Epithelial cell of umbilical artery (primary cell): ENCODE results near the gene C12orf43. TPM values are rescaled to one million over a fixed set of nuclear protein-coding genes. Genes with fewer than 3 reads are reported as not detected.

Experiments used
- total RNA-seq: library from RNA; depleted of rRNA; stranded (reverse); fragments of >200 nt; gene quantifications from 2 replicates; pipeline ENCODE4 v1.2.3, GENCODE V29; 2014

C12orf43 gene, protein sequence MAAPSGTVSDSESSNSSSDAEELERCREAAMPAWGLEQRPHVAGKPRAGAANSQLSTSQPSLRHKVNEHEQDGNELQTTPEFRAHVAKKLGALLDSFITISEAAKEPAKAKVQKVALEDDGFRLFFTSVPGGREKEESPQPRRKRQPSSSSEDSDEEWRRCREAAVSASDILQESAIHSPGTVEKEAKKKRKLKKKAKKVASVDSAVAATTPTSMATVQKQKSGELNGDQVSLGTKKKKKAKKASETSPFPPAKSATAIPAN
- total RNA-seq, result 11.1 and 13.6 TPM in 2 replicates

GRCh38 chr12:121015825-121016766 is at the start of gene C12orf43:
Gene C12orf43 (minus strand): TSS chr12:121016487. CDS start chr12:121016474, 13 bp downstream.

DNA sequence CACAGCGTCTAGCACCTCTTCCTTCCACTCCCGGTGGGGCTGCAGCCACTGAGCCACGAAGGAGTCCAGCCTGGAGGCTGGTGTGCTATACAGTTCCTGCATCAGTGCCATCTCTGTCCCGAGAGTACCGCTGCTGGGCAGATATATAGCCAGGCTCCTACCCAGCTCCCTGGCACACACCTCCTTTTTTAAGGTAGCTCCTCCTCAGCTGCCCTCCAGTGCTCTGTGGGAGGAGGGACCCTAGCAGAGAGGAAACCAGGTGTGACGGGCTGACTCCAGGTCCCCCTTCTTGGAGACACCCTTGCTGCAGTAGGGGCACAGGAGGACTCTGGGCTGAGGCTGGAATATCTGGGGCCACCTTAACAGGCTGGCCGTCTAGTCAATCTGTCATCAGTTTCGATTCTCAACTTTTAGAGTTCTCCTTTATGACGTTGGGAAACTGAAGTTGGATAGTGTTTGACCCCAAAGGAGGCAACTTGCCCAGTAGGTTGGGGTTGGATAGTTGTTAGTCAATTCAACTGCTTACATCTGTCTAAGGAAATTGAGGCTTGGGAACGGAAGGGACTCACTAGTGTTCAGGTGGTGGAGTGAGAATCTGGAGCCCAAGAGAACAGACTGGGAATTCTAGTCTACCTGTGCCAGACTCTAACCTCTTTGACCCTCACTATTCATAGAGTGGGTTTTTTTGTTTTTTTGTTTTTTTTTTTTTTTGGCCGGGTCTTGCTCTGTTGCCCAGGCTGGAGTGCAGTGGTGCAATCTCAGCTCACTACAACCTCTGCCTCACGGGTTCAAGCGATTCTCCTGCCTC is 22.8 kb upstream of the C12orf43 start, which contains the start of gene OASL:
OASL (minus strand) TSS at position 386 of the 808 bp plus-strand sequence; CDS start at position 111, 275 bp downstream.

GRCh38 chr12:120978296-120979219 is 37.7 kb downstream of the C12orf43 start, which contains the start of gene HNF1A:
Gene HNF1A (plus strand): TSS chr12:120978543. CDS start chr12:120978769, 226 bp downstream.

Other genes starting within 250 kb of the C12orf43 start
- 3.6 and 5.2 TPM in 2 replicates for gene SPPL3, start 112.1 kb downstream of the C12orf43 start, total RNA-seq
- gene HNF1A, start 37.9 kb downstream of the C12orf43 start, total RNA-seq, result not detected in 2 replicates
- 1.9 and 27.4 TPM in 2 replicates for gene OASL, start 22.8 kb upstream of the C12orf43 start, total RNA-seq
- 0.65 and 1.7 TPM in 2 replicates for gene P2RX7, start 116.4 kb upstream of the C12orf43 start, total RNA-seq
- 18.8 and 48.5 TPM in 2 replicates for gene P2RX4, start 193.6 kb upstream of the C12orf43 start, total RNA-seq